Liver (tissue), 9 donors: ENCODE results near the gene OPA3. TPM values are rescaled to one million over a fixed set of nuclear protein-coding genes. Genes with fewer than 3 reads are reported as not detected.

ENCODE experiments used
- DNase-seq: peaks from one replicate; pipeline ENCODE4 v3.0.0-alpha.2; 2017; ENCODE audit warnings: low spot score
- H3K27ac ChIP-seq, 2 donors: one replicate each; pipeline ENCODE4 v1.7.0; 2013; ENCODE audit warnings: inconsistent platforms in 2 of 2, low read length in 2 of 2, control low read depth in 1 of 2, low read depth in 1 of 2, mild to moderate bottlenecking in 1 of 2
- H3K27me3 ChIP-seq, 4 donors: one replicate each; pipeline versions ENCODE4 v1.6.1 to v1.7.0; 2013; ENCODE audit warnings: low read length in 3 of 4, inconsistent platforms in 1 of 4, mild to moderate bottlenecking in 1 of 4, moderate library complexity in 1 of 4; ENCODE audit not compliant: control insufficient read depth in 4 of 4, insufficient read depth in 4 of 4
- H3K36me3 ChIP-seq, 4 donors: one replicate each; pipeline versions ENCODE4 v1.6.1 to v1.7.0; 2013; ENCODE audit warnings: low read length in 3 of 4, mild to moderate bottlenecking in 3 of 4, low read depth in 1 of 4, moderate library complexity in 1 of 4; ENCODE audit not compliant: control insufficient read depth in 4 of 4, insufficient read depth in 3 of 4
- H3K4me1 ChIP-seq, 4 donors: one replicate each; pipeline versions ENCODE4 v1.6.1 to v1.7.0; 2013; ENCODE audit warnings: low read length in 3 of 4, mild to moderate bottlenecking in 3 of 4, moderate library complexity in 1 of 4; ENCODE audit not compliant: control insufficient read depth in 4 of 4, insufficient read depth in 4 of 4
- H3K4me3 ChIP-seq, 3 donors: one replicate each; pipeline versions ENCODE4 v1.6.1 to v1.7.0; 2013; ENCODE audit warnings: low read length in 3 of 3, control low read depth in 1 of 3, low read depth in 1 of 3, mild to moderate bottlenecking in 1 of 3
- H3K9ac ChIP-seq, 2 donors: one replicate each; pipeline ENCODE4 v1.7.0; 2013; ENCODE audit warnings: low read length in 2 of 2, mild to moderate bottlenecking in 2 of 2, moderate library complexity in 2 of 2, control low read depth in 1 of 2, low read depth in 1 of 2
- H3K9me3 ChIP-seq, 4 donors: one replicate each; pipeline versions ENCODE4 v1.6.1 to v1.7.0; 2013; ENCODE audit warnings: low read length in 3 of 4; ENCODE audit not compliant: control insufficient read depth in 4 of 4
- EGR1 ChIP-seq, 2 donors: IDR thresholded peaks; 2 replicates each; pipeline ENCODE4 v1.6.1; 2016 to 2018; ENCODE audit warnings: antibody characterized with exemption in 2 of 2, low read depth in 2 of 2
- FOXA1 ChIP-seq: IDR thresholded peaks from 2 replicates; pipeline ENCODE4 v1.6.1; 2016; ENCODE audit warnings: antibody characterized with exemption
- FOXA2 ChIP-seq: IDR thresholded peaks from 2 replicates; pipeline ENCODE4 v1.6.1; 2016; ENCODE audit warnings: antibody characterized with exemption
- GABPA ChIP-seq, 2 donors: IDR thresholded peaks in 1 of 2; conservative IDR thresholded peaks in 1 of 2; 2 replicates each; pipeline ENCODE4 v1.6.1; 2016; ENCODE audit warnings: antibody characterized with exemption in 2 of 2, mild to moderate bottlenecking in 1 of 2, moderate library complexity in 1 of 2
- HNF4A ChIP-seq, 2 donors: conservative IDR thresholded peaks; 2 replicates each; pipeline ENCODE4 v1.6.1; 2016; ENCODE audit warnings: antibody characterized with exemption in 2 of 2, mild to moderate bottlenecking in 2 of 2
- HNF4G ChIP-seq: IDR thresholded peaks from 2 replicates; pipeline ENCODE4 v1.6.1; 2016; ENCODE audit warnings: antibody characterized with exemption
- JUND ChIP-seq, 2 donors: IDR thresholded peaks; 2 replicates each; pipeline ENCODE4 v1.6.1; 2016; ENCODE audit warnings: antibody characterized with exemption in 2 of 2
- NR2F2 ChIP-seq: IDR thresholded peaks from 2 replicates; pipeline ENCODE4 v1.6.1; 2016; ENCODE audit warnings: antibody characterized with exemption
- RAD21 ChIP-seq, 2 donors: IDR thresholded peaks; 2 replicates each; pipeline ENCODE4 v1.6.1; 2016; ENCODE audit warnings: antibody characterized with exemption in 2 of 2, mild to moderate bottlenecking in 2 of 2
- RXRA ChIP-seq, 2 donors: IDR thresholded peaks; 2 replicates each; pipeline ENCODE4 v1.6.1; 2017 to 2018; ENCODE audit warnings: antibody characterized with exemption in 2 of 2, mild to moderate bottlenecking in 1 of 2
- SP1 ChIP-seq: IDR thresholded peaks from 2 replicates; pipeline ENCODE4 v1.6.1; 2018; ENCODE audit warnings: antibody characterized with exemption, mild to moderate bottlenecking
- TAF1 ChIP-seq: conservative IDR thresholded peaks from 2 replicates; pipeline ENCODE4 v1.6.1; 2016; ENCODE audit warnings: antibody characterized with exemption, mild to moderate bottlenecking
- YY1 ChIP-seq: IDR thresholded peaks from 2 replicates; pipeline ENCODE4 v1.6.1; 2016; ENCODE audit warnings: antibody characterized with exemption, mild to moderate bottlenecking
- WGBS: extraction: QIAGEN DNeasy Blood & Tissue Kit; methylation state at CpG from one replicate; pipeline ENCODE4 v1.1.7; 2013; 5-methylcytosine and 5-hydroxymethylcytosine counted together
- polyA plus RNA-seq, 2 donors: library from polyadenylated mRNA; stranded (reverse) in 1 of 2; unstranded in 1 of 2; fragments of 200-250 nt in 1 of 2; fragments of >200 nt in 1 of 2; fragmentation: Nextera tagmentation in 1 of 2; extraction: Ambion mirVana in 1 of 2; gene quantifications; one replicate each; pipeline versions ENCODE4 v1.2.1 to v1.2.3, GENCODE V29; 2013 to 2015
- total RNA-seq, 2 donors: library from RNA; depleted of rRNA; stranded (reverse); fragments of >200 nt; gene quantifications; one replicate each; pipeline ENCODE4 v1.2.3, GENCODE V29; 2014
- TF ChIP-seq, protein P1 (sequence below): IDR thresholded peaks from 2 replicates; pipeline ENCODE4 v1.6.1; 2016; ENCODE audit warnings: antibody characterized with exemption
- TF ChIP-seq, protein P2 (sequence below): IDR thresholded peaks from 2 replicates; pipeline ENCODE4 v1.6.1; 2016; ENCODE audit warnings: antibody characterized with exemption
- TF ChIP-seq, protein P3 (sequence below): IDR thresholded peaks from 2 replicates; pipeline ENCODE4 v1.6.1; 2016; ENCODE audit warnings: antibody characterized with exemption, mild to moderate bottlenecking
- TF ChIP-seq, protein P4 (sequence below): fragments of 150-350 bp; IDR thresholded peaks from 2 replicates; pipeline ENCODE4 v1.5.1; 2017; ENCODE audit warnings: improper control_type of control experiment, low read depth, low read length; ENCODE audit not compliant: missing input control
- TF ChIP-seq, protein P5 (sequence below): IDR thresholded peaks from 2 replicates; pipeline ENCODE4 v1.6.1; 2016; ENCODE audit warnings: antibody characterized with exemption
- donor health status: healthy.
- donor health status: healthy.
- donor health status: healthy.
- donor health status: healthy.
- donor health status: healthy.

The OPA3 gene
- total and polyA plus RNA-seq, 4 donors, result 3.8 to 9.4 (median 6.2) TPM

GRCh38 chr19:45489216-45489855, 95.3 kb downstream of the OPA3 start:
- no peak for TF ChIP-seq NR2F2
- TF ChIP-seq, protein P1, sequence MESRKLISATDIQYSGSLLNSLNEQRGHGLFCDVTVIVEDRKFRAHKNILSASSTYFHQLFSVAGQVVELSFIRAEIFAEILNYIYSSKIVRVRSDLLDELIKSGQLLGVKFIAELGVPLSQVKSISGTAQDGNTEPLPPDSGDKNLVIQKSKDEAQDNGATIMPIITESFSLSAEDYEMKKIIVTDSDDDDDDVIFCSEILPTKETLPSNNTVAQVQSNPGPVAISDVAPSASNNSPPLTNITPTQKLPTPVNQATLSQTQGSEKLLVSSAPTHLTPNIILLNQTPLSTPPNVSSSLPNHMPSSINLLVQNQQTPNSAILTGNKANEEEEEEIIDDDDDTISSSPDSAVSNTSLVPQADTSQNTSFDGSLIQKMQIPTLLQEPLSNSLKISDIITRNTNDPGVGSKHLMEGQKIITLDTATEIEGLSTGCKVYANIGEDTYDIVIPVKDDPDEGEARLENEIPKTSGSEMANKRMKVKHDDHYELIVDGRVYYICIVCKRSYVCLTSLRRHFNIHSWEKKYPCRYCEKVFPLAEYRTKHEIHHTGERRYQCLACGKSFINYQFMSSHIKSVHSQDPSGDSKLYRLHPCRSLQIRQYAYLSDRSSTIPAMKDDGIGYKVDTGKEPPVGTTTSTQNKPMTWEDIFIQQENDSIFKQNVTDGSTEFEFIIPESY, result no peak
- no peak for TF ChIP-seq JUND (IDR thresholded peaks at IDR 0.05)
- no peak for TF ChIP-seq HNF4G
- no peak for TF ChIP-seq GABPA (IDR thresholded peaks at IDR 0.05 in 1 of 2, conservative IDR thresholded peaks at IDR 0.05 in 1 of 2)
- TF ChIP-seq SP1, result no peak
- TF ChIP-seq TAF1, result no peak
- TF ChIP-seq FOXA1, result no peak
- TF ChIP-seq RXRA (IDR thresholded peaks at IDR 0.05), result no peak
- TF ChIP-seq, protein P2, sequence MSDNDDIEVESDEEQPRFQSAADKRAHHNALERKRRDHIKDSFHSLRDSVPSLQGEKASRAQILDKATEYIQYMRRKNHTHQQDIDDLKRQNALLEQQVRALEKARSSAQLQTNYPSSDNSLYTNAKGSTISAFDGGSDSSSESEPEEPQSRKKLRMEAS, result no peak
- TF ChIP-seq EGR1 (IDR thresholded peaks at IDR 0.05; ENCODE audit: low read depth in 2 of 2), result no peak
- TF ChIP-seq, protein P3, sequence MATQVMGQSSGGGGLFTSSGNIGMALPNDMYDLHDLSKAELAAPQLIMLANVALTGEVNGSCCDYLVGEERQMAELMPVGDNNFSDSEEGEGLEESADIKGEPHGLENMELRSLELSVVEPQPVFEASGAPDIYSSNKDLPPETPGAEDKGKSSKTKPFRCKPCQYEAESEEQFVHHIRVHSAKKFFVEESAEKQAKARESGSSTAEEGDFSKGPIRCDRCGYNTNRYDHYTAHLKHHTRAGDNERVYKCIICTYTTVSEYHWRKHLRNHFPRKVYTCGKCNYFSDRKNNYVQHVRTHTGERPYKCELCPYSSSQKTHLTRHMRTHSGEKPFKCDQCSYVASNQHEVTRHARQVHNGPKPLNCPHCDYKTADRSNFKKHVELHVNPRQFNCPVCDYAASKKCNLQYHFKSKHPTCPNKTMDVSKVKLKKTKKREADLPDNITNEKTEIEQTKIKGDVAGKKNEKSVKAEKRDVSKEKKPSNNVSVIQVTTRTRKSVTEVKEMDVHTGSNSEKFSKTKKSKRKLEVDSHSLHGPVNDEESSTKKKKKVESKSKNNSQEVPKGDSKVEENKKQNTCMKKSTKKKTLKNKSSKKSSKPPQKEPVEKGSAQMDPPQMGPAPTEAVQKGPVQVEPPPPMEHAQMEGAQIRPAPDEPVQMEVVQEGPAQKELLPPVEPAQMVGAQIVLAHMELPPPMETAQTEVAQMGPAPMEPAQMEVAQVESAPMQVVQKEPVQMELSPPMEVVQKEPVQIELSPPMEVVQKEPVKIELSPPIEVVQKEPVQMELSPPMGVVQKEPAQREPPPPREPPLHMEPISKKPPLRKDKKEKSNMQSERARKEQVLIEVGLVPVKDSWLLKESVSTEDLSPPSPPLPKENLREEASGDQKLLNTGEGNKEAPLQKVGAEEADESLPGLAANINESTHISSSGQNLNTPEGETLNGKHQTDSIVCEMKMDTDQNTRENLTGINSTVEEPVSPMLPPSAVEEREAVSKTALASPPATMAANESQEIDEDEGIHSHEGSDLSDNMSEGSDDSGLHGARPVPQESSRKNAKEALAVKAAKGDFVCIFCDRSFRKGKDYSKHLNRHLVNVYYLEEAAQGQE, result no peak
- no peak for TF ChIP-seq RAD21 (IDR thresholded peaks at IDR 0.05)
- TF ChIP-seq, protein P4, sequence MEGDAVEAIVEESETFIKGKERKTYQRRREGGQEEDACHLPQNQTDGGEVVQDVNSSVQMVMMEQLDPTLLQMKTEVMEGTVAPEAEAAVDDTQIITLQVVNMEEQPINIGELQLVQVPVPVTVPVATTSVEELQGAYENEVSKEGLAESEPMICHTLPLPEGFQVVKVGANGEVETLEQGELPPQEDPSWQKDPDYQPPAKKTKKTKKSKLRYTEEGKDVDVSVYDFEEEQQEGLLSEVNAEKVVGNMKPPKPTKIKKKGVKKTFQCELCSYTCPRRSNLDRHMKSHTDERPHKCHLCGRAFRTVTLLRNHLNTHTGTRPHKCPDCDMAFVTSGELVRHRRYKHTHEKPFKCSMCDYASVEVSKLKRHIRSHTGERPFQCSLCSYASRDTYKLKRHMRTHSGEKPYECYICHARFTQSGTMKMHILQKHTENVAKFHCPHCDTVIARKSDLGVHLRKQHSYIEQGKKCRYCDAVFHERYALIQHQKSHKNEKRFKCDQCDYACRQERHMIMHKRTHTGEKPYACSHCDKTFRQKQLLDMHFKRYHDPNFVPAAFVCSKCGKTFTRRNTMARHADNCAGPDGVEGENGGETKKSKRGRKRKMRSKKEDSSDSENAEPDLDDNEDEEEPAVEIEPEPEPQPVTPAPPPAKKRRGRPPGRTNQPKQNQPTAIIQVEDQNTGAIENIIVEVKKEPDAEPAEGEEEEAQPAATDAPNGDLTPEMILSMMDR, result no peak
- TF ChIP-seq, protein P5, sequence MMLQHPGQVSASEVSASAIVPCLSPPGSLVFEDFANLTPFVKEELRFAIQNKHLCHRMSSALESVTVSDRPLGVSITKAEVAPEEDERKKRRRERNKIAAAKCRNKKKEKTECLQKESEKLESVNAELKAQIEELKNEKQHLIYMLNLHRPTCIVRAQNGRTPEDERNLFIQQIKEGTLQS, result no peak
- TF ChIP-seq FOXA2, result no peak
- TF ChIP-seq HNF4A (conservative IDR thresholded peaks at IDR 0.05), result no peak
- TF ChIP-seq YY1, result no peak
- Histone ChIP-seq H3K36me3 (no peaks in the 10 kb centered on the region), H3K9me3 (no peaks in the 10 kb centered on the region), H3K4me1 (peaks cover 0 to 11% (median 7%) of the 10 kb centered on the region in 4 donors), H3K9ac (no peak overlapping the region), H3K27me3 (no peaks in the 10 kb centered on the region), H3K4me3 (no peak overlapping the region), H3K27ac (no peak overlapping the region)
- 90% methylated on average over 20 of the region's 20 CpGs for WGBS
- DNase-seq, result no peak
